ENCODE data around the gene CCDC185. TPM values are rescaled to one million over a fixed set of nuclear protein-coding genes. Genes with fewer than 3 reads are reported as not detected.

CCDC185 gene
- not detected for polyA plus RNA-seq

GRCh38 chr1:223393275-223394214 lies at the start of gene CCDC185:
Gene CCDC185 (plus strand): TSS chr1:223393415. CDS start chr1:223393476, 61 bp downstream.
- no peak for DNase-seq
- H3K4me1 Mint-ChIP-seq = no peaks in the 10 kb centered on the region
- H3K9me3 Mint-ChIP-seq = peaks cover 0 to 5% (median under 1%) of the 10 kb centered on the region in 6 donors
- H3K4me3 Mint-ChIP-seq = no peak within 1 kb of the TSS
- no peaks in the 10 kb centered on the region for H3K36me3 Mint-ChIP-seq
- H3K27me3 Mint-ChIP-seq (ENCODE audit: low read depth in 3 of 3) = peaks cover 10 to 23% (median 12%) of the 10 kb centered on the region in 3 donors
- no peak within 1 kb of the TSS for H3K27ac Mint-ChIP-seq

DNA sequence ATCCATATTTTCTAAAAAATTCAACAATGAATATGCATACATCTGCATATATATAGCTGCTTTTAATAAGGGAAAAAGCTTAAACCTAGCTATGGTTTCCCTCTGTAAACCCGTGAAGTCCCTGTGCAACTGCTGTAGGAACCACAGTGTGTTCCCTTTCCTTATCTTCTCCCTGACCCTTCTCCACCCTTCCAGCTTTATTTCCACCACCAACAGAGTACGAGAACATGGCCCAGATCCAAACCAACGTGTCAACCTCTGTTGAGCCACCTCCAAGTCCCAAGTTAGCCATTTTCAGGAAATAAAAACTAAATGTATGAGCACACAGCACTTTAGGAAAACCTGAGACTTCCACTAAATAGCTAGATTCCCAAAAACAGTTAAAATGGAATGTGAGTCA lies 49.5 kb upstream of the CCDC185 start:
- no peak overlapping the region for H3K4me3 Mint-ChIP-seq
- DNase-seq = no peak
- H3K27ac Mint-ChIP-seq = no peak overlapping the region
- no peaks in the 10 kb centered on the region for H3K4me1 Mint-ChIP-seq
- peaks cover 4 to 7% (median 5%) of the 10 kb centered on the region in 3 donors for H3K27me3 Mint-ChIP-seq (ENCODE audit: low read depth in 3 of 3)
- H3K36me3 Mint-ChIP-seq = no peaks in the 10 kb centered on the region
- H3K9me3 Mint-ChIP-seq = no peaks in the 10 kb centered on the region

- Mint-ChIP-seq H3K36me3 (no peaks in the 10 kb centered on the region), H3K9me3 (no peaks in the 10 kb centered on the region), H3K4me3 (no peak overlapping the region), H3K27me3 (ENCODE audit: low read depth in 3 of 3) (peaks cover 4 to 5% (median 4%) of the 10 kb centered on the region in 3 donors), H3K4me1 (no peaks in the 10 kb centered on the region), H3K27ac (no peak overlapping the region)
- DNase-seq = no peak
Observed at GRCh38 chr1:223344491-223344890, 48.7 kb upstream of the CCDC185 start.

DNA sequence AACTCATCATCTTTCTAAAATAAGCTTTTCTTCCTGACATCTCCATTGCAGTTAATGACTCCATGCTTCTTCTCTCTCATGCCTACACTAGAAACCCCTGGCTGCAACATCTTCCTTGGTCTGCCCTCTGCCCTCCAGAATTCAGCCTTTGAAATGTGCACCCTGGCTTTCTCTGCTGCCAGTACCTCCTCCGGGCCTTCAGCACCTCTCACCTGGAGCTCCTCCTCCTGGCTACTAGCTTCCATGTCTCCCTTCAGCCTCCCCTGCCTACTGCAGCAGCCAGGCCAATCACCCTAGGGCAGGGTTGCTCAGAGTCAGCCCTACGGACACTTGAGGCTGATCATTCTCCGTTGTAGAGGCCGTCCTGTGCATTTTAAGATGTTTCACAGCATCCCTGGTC lies 47.5 kb upstream of the CCDC185 start:
- Mint-ChIP-seq H3K4me3 (no peak overlapping the region), H3K36me3 (no peaks in the 10 kb centered on the region), H3K27me3 (ENCODE audit: low read depth in 3 of 3) (peaks cover 2 to 4% (median 3%) of the 10 kb centered on the region in 3 donors), H3K9me3 (no peaks in the 10 kb centered on the region), H3K27ac (no peak overlapping the region), H3K4me1 (no peaks in the 10 kb centered on the region)
- no peak for DNase-seq

GRCh38 chr1:223346311-223346710 lies 46.9 kb upstream of the CCDC185 start:
- DNase-seq = no peak
- H3K36me3 Mint-ChIP-seq = no peaks in the 10 kb centered on the region
- no peak overlapping the region for H3K4me3 Mint-ChIP-seq
- H3K27ac Mint-ChIP-seq = no peak overlapping the region
- no peaks in the 10 kb centered on the region for H3K9me3 Mint-ChIP-seq
- no peaks in the 10 kb centered on the region for H3K4me1 Mint-ChIP-seq
- H3K27me3 Mint-ChIP-seq (ENCODE audit: low read depth in 3 of 3) = peaks cover 2 to 4% (median 3%) of the 10 kb centered on the region in 3 donors

DNA sequence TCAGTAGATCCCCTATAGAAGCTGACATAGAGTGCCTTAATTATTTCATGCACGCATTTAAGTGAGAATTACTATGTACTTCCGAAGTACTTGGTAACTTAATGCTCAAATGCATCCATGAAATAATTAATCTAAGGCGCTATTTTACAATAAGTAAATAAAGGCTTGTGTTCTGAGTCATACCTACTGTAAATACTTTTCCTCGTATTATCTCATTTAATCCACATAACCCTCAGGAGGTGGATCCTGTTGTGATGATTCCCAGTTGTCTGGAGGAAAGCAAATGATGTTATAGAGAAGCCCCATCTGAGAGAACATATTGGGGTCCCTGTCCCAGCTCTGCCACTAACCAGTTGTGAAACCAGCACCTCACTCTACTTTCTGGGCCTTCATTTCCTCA lies 45.6 kb upstream of the CCDC185 start:
- Mint-ChIP-seq H3K4me1 (no peaks in the 10 kb centered on the region), H3K36me3 (no peaks in the 10 kb centered on the region), H3K27ac (no peak overlapping the region), H3K9me3 (no peaks in the 10 kb centered on the region), H3K4me3 (no peak overlapping the region), H3K27me3 (ENCODE audit: low read depth in 3 of 3) (peaks cover 2 to 7% (median 3%) of the 10 kb centered on the region in 3 donors)
- no peak for DNase-seq

DNA sequence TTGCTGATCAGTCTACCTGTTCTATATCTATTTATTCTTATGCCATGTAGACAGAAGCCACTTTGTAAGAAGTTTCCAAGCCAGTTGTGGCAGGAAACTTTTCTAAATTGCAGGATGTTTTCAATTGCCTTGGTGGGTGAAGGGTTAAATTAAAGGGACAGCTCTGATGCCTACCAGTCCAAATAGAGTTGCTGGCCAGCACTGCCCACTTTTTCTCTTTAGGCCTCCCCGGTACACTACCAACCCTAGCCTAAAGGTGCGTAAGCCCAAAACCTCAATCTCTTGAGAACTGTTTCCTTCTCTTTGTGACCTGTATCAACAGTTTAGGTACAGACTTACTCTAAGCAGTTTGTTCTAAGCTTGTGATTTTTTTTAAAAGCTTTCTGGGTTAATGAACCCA lies 44.8 kb upstream of the CCDC185 start:
- no peak overlapping the region for H3K4me3 Mint-ChIP-seq
- H3K36me3 Mint-ChIP-seq = no peaks in the 10 kb centered on the region
- H3K4me1 Mint-ChIP-seq = no peaks in the 10 kb centered on the region
- peaks cover 3 to 9% (median 6%) of the 10 kb centered on the region in 3 donors for H3K27me3 Mint-ChIP-seq (ENCODE audit: low read depth in 3 of 3)
- H3K9me3 Mint-ChIP-seq = no peaks in the 10 kb centered on the region
- no peak for DNase-seq
- H3K27ac Mint-ChIP-seq = no peak overlapping the region

- Mint-ChIP-seq H3K9me3 (no peaks in the 10 kb centered on the region), H3K36me3 (no peaks in the 10 kb centered on the region), H3K4me1 (no peaks in the 10 kb centered on the region), H3K27ac (no peak overlapping the region), H3K4me3 (no peak overlapping the region), H3K27me3 (ENCODE audit: low read depth in 3 of 3) (peaks cover 2 to 12% (median 9%) of the 10 kb centered on the region in 3 donors)
- DNase-seq = no peak
Observed at GRCh38 chr1:223349241-223349640, 44.0 kb upstream of the CCDC185 start.

- Mint-ChIP-seq H3K4me3 (no peak overlapping the region), H3K36me3 (no peaks in the 10 kb centered on the region), H3K27me3 (ENCODE audit: low read depth in 3 of 3) (peaks cover 2 to 15% (median 10%) of the 10 kb centered on the region in 3 donors), H3K4me1 (no peaks in the 10 kb centered on the region), H3K9me3 (no peaks in the 10 kb centered on the region), H3K27ac (no peak overlapping the region)
- DNase-seq = no peak
Observed at GRCh38 chr1:223350361-223350908, 42.8 kb upstream of the CCDC185 start.

DNA sequence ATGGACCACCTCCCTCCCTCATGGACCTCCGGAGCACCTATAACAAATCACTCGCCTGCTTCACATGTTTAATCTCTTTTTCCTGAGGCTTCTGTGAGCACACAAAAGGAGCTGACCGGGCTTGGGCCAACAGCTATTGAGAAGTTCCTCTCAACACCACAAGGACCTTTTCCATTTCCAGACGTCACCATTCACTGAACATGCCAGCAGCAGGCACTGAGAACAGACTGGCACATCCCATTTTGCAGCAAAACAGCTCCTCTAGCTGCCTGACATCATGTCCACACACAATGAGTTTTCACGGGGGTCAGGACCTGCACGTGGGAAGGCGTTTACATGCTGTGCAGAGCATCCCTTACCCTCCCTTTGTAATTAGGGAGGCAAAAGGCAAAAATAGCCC lies 40.3 kb upstream of the CCDC185 start:
- DNase-seq = no peak
- Mint-ChIP-seq H3K4me3 (no peak overlapping the region), H3K9me3 (no peaks in the 10 kb centered on the region), H3K27me3 (ENCODE audit: low read depth in 3 of 3) (peaks cover 0 to 15% (median 8%) of the 10 kb centered on the region in 3 donors), H3K27ac (no peak overlapping the region), H3K4me1 (no peaks in the 10 kb centered on the region), H3K36me3 (no peaks in the 10 kb centered on the region)

DNA sequence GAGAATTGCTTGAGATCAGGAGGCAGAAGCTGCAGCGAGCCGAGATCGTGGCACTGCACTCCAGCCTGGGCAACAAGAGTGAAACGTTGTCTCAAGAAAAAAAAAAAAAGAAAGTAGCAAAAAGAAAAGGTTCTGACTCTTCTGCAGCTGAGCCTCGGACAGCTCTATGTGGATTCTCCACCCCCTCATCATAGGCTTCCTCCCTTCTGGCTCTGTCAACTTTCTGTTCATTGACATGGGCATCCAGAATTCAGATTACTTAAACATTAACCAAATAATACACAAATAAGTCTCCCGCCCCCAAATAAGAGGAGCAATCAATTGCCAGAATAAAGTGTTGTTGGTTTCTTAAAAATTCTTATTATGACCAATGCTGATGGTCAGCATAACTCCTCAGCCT lies 39.3 kb upstream of the CCDC185 start:
- H3K36me3 Mint-ChIP-seq = no peaks in the 10 kb centered on the region
- H3K4me1 Mint-ChIP-seq = no peaks in the 10 kb centered on the region
- H3K9me3 Mint-ChIP-seq = no peaks in the 10 kb centered on the region
- H3K4me3 Mint-ChIP-seq = no peak overlapping the region
- H3K27me3 Mint-ChIP-seq (ENCODE audit: low read depth in 3 of 3) = peaks cover 0 to 15% (median 9%) of the 10 kb centered on the region in 3 donors
- DNase-seq = no peak
- no peak overlapping the region for H3K27ac Mint-ChIP-seq

- Mint-ChIP-seq H3K4me3 (no peak overlapping the region), H3K27me3 (ENCODE audit: low read depth in 3 of 3) (peaks cover 4 to 17% (median 12%) of the 10 kb centered on the region in 3 donors), H3K9me3 (no peaks in the 10 kb centered on the region), H3K4me1 (no peaks in the 10 kb centered on the region), H3K27ac (no peak overlapping the region), H3K36me3 (no peaks in the 10 kb centered on the region)
- DNase-seq = no peak
Observed at GRCh38 chr1:223355699-223356098, 37.5 kb upstream of the CCDC185 start.

DNA sequence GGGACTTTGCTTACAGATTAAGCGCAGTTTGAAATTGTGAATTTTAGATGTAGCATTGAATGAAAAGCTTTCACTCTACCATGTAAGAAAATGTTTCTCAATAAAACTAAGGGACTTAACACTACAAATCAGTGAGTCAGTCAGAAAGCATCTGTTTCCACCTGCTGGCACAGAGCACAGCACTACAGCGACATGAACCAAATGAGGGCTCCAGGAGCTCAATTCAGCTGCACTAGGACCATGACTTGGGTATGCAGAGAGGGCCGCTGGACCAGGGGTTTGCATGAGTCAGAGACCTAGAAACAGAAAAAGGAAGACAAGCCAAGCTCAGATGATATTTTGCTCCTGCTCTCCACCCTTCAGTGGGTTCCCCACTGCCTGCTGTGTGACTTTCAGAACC lies 34.4 kb upstream of the CCDC185 start:
- no peak overlapping the region for H3K4me3 Mint-ChIP-seq
- peaks cover 10% of the 10 kb centered on the region in 2 donors for H3K4me1 Mint-ChIP-seq
- H3K9me3 Mint-ChIP-seq = no peaks in the 10 kb centered on the region
- peaks cover 7 to 17% (median 17%) of the 10 kb centered on the region in 3 donors for H3K27me3 Mint-ChIP-seq (ENCODE audit: low read depth in 3 of 3)
- no peak for DNase-seq
- no peaks in the 10 kb centered on the region for H3K36me3 Mint-ChIP-seq
- H3K27ac Mint-ChIP-seq = no peak overlapping the region

DNA sequence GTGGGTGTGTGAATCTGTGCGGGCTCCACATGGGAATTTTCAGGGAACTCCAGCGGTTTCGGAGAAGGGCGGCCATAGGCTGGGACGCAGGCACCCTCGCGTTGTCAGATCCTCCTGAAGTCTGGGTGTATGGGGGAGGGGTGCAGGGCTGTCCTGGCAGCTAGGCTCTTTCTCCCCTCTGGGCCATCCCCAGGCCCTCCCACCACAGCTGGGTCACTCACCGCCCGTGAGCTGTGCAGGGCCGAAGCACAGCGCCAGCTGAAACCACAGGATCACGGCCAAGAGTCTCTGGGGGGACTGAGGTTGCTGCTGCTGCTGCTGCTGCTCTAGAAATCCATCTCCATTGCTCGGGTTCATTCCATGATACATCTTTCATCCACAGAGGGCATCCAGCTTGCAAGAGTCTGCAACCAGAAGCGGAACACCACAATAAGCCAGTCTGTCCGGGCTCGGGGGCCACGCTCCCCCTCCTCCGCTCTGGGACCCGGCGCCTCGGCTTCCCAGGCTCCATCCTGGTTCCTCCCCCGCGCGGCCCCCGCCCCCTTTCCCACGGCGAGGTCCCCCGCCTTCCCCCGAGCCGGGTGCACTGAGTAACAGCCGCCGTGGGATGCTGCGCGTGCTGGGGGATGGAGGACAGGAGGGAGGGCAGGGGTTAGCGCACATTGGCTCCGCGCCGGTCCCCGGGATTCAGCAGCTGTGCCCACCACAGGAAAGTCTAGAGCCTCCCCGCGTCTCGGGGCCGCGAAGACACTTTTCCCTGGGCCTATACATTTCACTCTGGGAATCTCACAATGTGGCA lies 30.0 kb upstream of the CCDC185 start:
- H3K4me3 Mint-ChIP-seq = peak overlapping the region; percentile 72 to 84 (median 78)
- H3K9me3 Mint-ChIP-seq = peaks cover 0 to 5% (median 0%) of the 10 kb centered on the region in 6 donors
- peaks cover 13 to 18% of the 10 kb centered on the region in 2 donors for H3K4me1 Mint-ChIP-seq
- no peak overlapping the region for H3K27ac Mint-ChIP-seq
- H3K27me3 Mint-ChIP-seq (ENCODE audit: low read depth in 3 of 3) = peaks cover 12 to 17% (median 17%) of the 10 kb centered on the region in 3 donors
- no peak for DNase-seq
- no peaks in the 10 kb centered on the region for H3K36me3 Mint-ChIP-seq

Data from immature natural killer cell (primary cell).